Ureter (tissue), 1 donor: ENCODE results near the gene LAMA4. TPM values are rescaled to one million over a fixed set of nuclear protein-coding genes. Genes with fewer than 3 reads are reported as not detected.

Experiments
- DNase-seq: peaks from one replicate; pipeline ENCODE4 v3.0.0-alpha.2; 2020; ENCODE audit warnings: low spot score
- total RNA-seq: library from RNA; stranded (reverse); gene quantifications from one replicate; pipeline ENCODE4 v1.2.4, GENCODE V29; 2023
- donor health status: DM: yes; HTN: yes; CAD: no.

Gene LAMA4
- total RNA-seq, 1 donor from 2014 or later, result 54.7 TPM

DNA sequence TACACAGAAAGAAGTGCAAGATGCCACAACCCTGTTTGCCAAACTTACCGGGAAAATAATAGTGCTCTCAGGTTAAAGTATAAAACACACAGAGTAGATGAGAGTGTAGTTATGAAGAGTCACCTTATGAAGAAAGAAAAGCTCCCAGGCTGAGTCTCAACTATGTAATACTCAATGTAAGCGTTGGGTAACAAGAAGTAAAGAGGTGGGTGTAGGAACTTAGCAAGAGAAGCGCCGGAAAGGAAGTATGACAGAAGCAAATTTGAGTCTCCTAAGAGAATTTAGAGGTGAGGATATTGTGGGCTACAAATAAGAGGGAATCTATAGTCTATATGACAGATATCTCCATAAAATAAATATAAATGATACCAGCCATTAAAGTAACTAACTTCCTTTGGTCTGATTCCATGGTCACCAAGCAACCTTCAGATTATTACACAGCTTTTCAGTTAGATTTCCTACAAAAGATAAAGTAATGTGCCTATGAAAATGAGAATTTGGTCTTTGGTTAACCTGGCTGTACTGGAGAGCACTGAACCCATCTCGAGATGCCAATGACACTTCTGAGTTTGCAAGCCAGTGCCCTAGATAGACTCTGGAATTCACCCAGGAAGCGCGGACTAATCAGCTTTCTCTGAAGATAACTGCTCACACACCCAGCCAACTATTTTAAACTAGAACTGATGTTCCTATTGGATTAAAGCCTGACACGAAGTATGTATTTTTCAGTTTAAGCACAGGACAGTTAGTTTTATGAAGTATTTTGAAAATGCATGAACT, 168.9 kb downstream of the LAMA4 start:
- DNase-seq, result no peak

DNA sequence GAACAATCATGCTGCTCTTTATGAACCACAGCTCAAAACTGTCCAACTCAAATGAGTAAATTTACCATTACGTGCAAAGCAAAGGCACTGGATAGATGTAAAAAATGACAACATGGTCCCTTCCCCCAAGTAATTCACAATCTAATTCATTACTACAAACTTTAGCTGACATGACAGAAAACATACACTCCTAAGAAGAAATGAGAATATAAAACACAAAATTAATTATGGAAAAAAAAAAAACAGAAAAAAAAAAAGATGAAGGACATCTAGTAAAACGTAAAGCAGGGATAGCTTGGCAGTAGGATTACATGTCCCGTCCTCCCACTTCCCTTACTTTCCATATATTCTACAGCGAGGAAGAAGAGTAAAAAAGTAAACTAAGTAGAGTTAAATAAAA, 172.8 kb downstream of the LAMA4 start:
- no peak for DNase-seq

DNA sequence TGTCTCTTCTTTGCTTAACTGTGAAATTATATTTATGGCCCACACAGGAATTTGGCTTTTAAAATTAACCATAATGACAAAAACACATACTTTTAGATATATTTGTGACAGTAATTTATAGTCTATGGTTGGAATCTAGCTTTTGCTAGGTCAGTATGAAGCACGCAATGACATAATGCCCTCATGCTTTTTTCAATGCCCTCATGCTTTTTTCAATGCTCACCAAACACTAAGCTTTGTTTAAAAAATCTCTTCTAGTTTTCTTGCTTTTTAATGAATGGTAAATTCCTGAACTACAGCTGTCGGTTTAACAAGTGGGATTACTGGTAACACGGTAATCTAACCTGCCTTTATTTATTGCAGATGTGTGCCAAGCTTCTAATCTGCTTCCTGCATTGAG, 187.8 kb downstream of the LAMA4 start:
- DNase-seq, result no peak

GRCh38 chr6:112065426-112065986, 188.9 kb downstream of the LAMA4 start:
- DNase-seq, result no peak

- DNase-seq, result no peak
Observed at GRCh38 chr6:112062966-112063365, 191.4 kb downstream of the LAMA4 start.

- no peak for DNase-seq
Observed at GRCh38 chr6:112061605-112062004, 192.8 kb downstream of the LAMA4 start.

Other genes with a start within 250 kb of the LAMA4 start
- gene CCN6, start 200.5 kb downstream of the LAMA4 start, total RNA-seq, result not detected
- 40.5 TPM for gene TUBE1, start 167.1 kb downstream of the LAMA4 start, total RNA-seq
- gene FAM229B, start 167.0 kb downstream of the LAMA4 start, total RNA-seq, result 17.8 TPM
- gene RFPL4B, start 92.8 kb upstream of the LAMA4 start, total RNA-seq, result not detected